Measurements from ENCODE around the gene PLOD2. TPM values are rescaled to one million over a fixed set of nuclear protein-coding genes. Genes with fewer than 3 reads are reported as not detected.

Gene PLOD2
- total and polyA plus RNA-seq, 2 of the 8 experiments (the other 6 are each of a cell fraction or from before 2014, with no cell fraction given): 4.0 to 28.7 TPM

- Histone ChIP-seq H3K14ac (ENCODE audit: insufficient read length) (no peak overlapping the region), H2BK20ac (ENCODE audit: low read length) (no peak overlapping the region), H2BK120ac (replicated peaks; ENCODE audit: low read depth, low read length) (no peak overlapping the region), H2AK5ac (ENCODE audit: low read depth, low read length) (no peak overlapping the region), H3K23ac (ENCODE audit: insufficient read length) (no peak overlapping the region), H2BK5ac (ENCODE audit: low read depth, low read length) (no peak overlapping the region), H3K79me1 (ENCODE audit: low read depth, low read length) (no peaks in the 10 kb centered on the region), H3K27me3 (replicated peaks in 1 of 4; ENCODE audit: control insufficient read depth in 3 of 4, extremely low read depth in 1 of 4, insufficient read depth in 3 of 4, low read length in 3 of 4) (no peaks in the 10 kb centered on the region), H2BK12ac (ENCODE audit: low read depth, low read length) (no peak overlapping the region), H3K4ac (replicated peaks; ENCODE audit: insufficient read length, low read depth, low read length) (no peak overlapping the region), H3K4me2 (ENCODE audit: insufficient read depth in 1 of 2, low read depth in 2 of 2, low read length in 2 of 2) (no peak overlapping the region), H3K4me3 (ENCODE audit: extremely low read depth in 1 of 4, insufficient read depth in 2 of 4, low read depth in 3 of 4, low read length in 4 of 4) (no peak overlapping the region), H2AFZ (ENCODE audit: low read length) (no peak overlapping the region), H4K20me1 (replicated peaks in 1 of 2; ENCODE audit: control insufficient read depth in 1 of 2, insufficient read depth in 2 of 2, low read length in 2 of 2) (peaks cover 0 to 2% of the 10 kb centered on the region in 2 experiments), H3K9me3 (ENCODE audit: insufficient read depth in 2 of 2, low read depth in 1 of 2, low read length in 1 of 2) (no peaks in the 10 kb centered on the region), H2BK15ac (ENCODE audit: low read length) (no peak overlapping the region), H3K18ac (ENCODE audit: extremely low read depth, low read length) (no peak overlapping the region), H4K8ac (ENCODE audit: extremely low read depth, insufficient read depth, low read length) (no peak overlapping the region), H3K79me2 (ENCODE audit: control insufficient read depth in 1 of 2, insufficient read depth in 2 of 2, low read length in 2 of 2) (peaks cover 0 to 25% of the 10 kb centered on the region in 2 experiments; a peak in 2 of 4 replicates), H4K91ac (replicated peaks; ENCODE audit: insufficient read length, low read length) (no peak overlapping the region), H3K4me1 (replicated peaks in 1 of 4; ENCODE audit: control insufficient read depth in 3 of 4, insufficient read depth in 4 of 4, low read length in 3 of 4) (peaks cover 0 to 2% (median 0%) of the 10 kb centered on the region in 4 experiments; a peak in 1 of 7 replicates), H4K5ac (ENCODE audit: insufficient read length, low read depth, low read length) (no peak overlapping the region), H3K27ac (ENCODE audit: low read depth, low read length) (no peak overlapping the region), H3K56ac (replicated peaks; ENCODE audit: insufficient read length, low read depth, low read length) (no peak overlapping the region), H3K23me2 (ENCODE audit: low read depth, low read length) (no peaks in the 10 kb centered on the region), H3K9ac (replicated peaks in 1 of 4; ENCODE audit: extremely low read depth in 1 of 4, low read depth in 3 of 4, low read length in 3 of 4) (no peak overlapping the region), H3K36me3 (ENCODE audit: control insufficient read depth in 2 of 4, insufficient read depth in 4 of 4, low read length in 3 of 4) (no peaks in the 10 kb centered on the region)
- 80% methylated on average over 1 of the region's 1 CpG; no CpG with 5 or more reads in 1 of the 2 experiments for WGBS, 2 experiments (ENCODE audit: extremely low coverage in 1 of 2, insufficient coverage in 1 of 2, insufficient read length in 1 of 2, insufficient replicate concordance in 2 of 2, low coverage in 1 of 2, low lambda C conversion rate in 2 of 2, missing lambda C conversion rate in 1 of 2)
- no peak for DNase-seq (ENCODE audit: low read depth in 1 of 2, low spot score in 2 of 2)
- CTCF ChIA-PET (ENCODE audit: partially characterized antibody): interaction anchor here (0.7 kb wide), 1 partner anchor 13 kb away, joined by 3 read pairs; no protein-coding TSS in a partner anchor
- POLR2A ChIA-PET (ENCODE audit: partially characterized antibody): no interaction called here
- no peak for FAIRE-seq
- TF ChIP-seq SIN3A (conservative IDR thresholded peaks at IDR 0.05 in 1 of 2, IDR thresholded peaks at IDR 0.05 in 1 of 2; ENCODE audit: low read depth in 1 of 2, low read length in 2 of 2): no peak
- TF ChIP-seq POLR2AphosphoS5 (IDR thresholded peaks at IDR 0.05; ENCODE audit: low read depth, low read length): no peak
- no peak for TF ChIP-seq RXRA (IDR thresholded peaks at IDR 0.05; ENCODE audit: insufficient read depth, low read depth, low read length)
- no peak for TF ChIP-seq EP300 (IDR thresholded peaks at IDR 0.05; ENCODE audit: borderline replicate concordance in 1 of 2, low read depth in 2 of 2, low read length in 2 of 2)
- no peak for TF ChIP-seq YY1 (IDR thresholded peaks at IDR 0.05; ENCODE audit: low read depth, low read length)
- TF ChIP-seq GABPA (IDR thresholded peaks at IDR 0.05; ENCODE audit: borderline replicate concordance, insufficient read depth, low read length): no peak
- TF ChIP-seq CREB1 (IDR thresholded peaks at IDR 0.05): no peak
- no peak for TF ChIP-seq SRF (IDR thresholded peaks at IDR 0.05; ENCODE audit: low read depth, low read length)
- TF ChIP-seq BRCA1 (IDR thresholded peaks at IDR 0.05; ENCODE audit: low read depth, low read length): no peak
- no peak for TF ChIP-seq EZH2 (IDR thresholded peaks at IDR 0.05; ENCODE audit: low read depth, low read length, severe bottlenecking)
- TF ChIP-seq TCF12 (IDR thresholded peaks at IDR 0.05; ENCODE audit: low read depth, low read length): no peak
- TF ChIP-seq CTBP2 (IDR thresholded peaks at IDR 0.05; ENCODE audit: borderline replicate concordance, insufficient read depth, insufficient read length, low read length): no peak
- no peak for TF ChIP-seq KDM1A (IDR thresholded peaks at IDR 0.05; ENCODE audit: borderline replicate concordance, low read length)
- TF ChIP-seq HDAC6 (IDR thresholded peaks at IDR 0.05; ENCODE audit: low read depth, low read length): no peak
- TF ChIP-seq ASH2L (IDR thresholded peaks at IDR 0.05; ENCODE audit: low read length): no peak
Measured at GRCh38 chr3:146128939-146129338, 32.0 kb downstream of the PLOD2 start.

All from H1 (cell line).